Measurements from ENCODE around the gene BCL11B.

DNA sequence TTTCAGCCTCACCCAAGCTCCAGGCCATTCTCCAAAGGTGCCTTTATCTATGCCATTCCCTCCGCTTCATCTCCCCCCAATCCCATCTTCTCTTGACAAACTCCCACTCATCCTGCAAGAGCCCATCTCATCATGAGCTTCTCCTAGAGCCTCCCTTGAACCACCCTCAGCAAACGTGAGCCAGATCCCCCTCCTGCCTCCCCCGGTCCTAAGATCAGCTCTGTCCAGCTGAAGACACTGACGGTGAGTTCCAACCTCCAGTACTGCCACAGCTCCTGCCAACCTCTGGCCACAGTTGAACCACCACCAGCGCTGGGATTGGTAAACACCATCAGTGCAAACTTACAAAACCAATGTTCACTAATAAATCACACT lies 124.6 kb downstream of the BCL11B start:
- no peak for TF ChIP-seq POLR2A (IDR thresholded peaks at IDR 0.05; ENCODE audit: low read length)
- no peak for TF ChIP-seq GATA1 (IDR thresholded peaks at IDR 0.05; ENCODE audit: low read depth, low read length)

Data from erythroblast (primary cell).